H9 (cell line): ENCODE results near the gene FAM174B. TPM values are rescaled to one million over a fixed set of nuclear protein-coding genes. Genes with fewer than 3 reads are reported as not detected.

Experiments used
- DNase-seq: peaks from one replicate; pipeline ENCODE4 v3.0.0-alpha.2; 2017
- H2AFZ ChIP-seq: one replicate; pipeline ENCODE4 v1.6.1; 2013; ENCODE audit warnings: mild to moderate bottlenecking, low read length, control low read depth, moderate library complexity
- H2AK5ac ChIP-seq: 2 replicates; pipeline ENCODE4 v1.6.1; 2013; ENCODE audit warnings: low read length, control low read depth, mixed read lengths; ENCODE audit not compliant: insufficient read length
- H2BK120ac ChIP-seq: one replicate; pipeline ENCODE4 v1.6.1; 2013; ENCODE audit warnings: low read depth, mild to moderate bottlenecking, low read length, control low read depth, inconsistent platforms; ENCODE audit not compliant: poor library complexity, severe bottlenecking
- H2BK12ac ChIP-seq: 2 replicates; pipeline ENCODE4 v1.6.1; 2013; ENCODE audit warnings: low read length, control low read depth, mixed read lengths, low read depth; ENCODE audit not compliant: insufficient read length
- H2BK15ac ChIP-seq: 2 replicates; pipeline ENCODE4 v1.6.1; 2013; ENCODE audit warnings: low read depth, low read length, control low read depth
- H2BK20ac ChIP-seq: one replicate; pipeline ENCODE4 v1.6.1; 2013; ENCODE audit warnings: low read depth, mild to moderate bottlenecking, low read length, control low read depth, inconsistent platforms; ENCODE audit not compliant: poor library complexity, severe bottlenecking
- H2BK5ac ChIP-seq: 2 replicates; pipeline ENCODE4 v1.6.1; 2013; ENCODE audit warnings: low read length, control low read depth, mixed read lengths; ENCODE audit not compliant: insufficient read length
- H3K14ac ChIP-seq: 2 replicates; pipeline ENCODE4 v1.6.1; 2013; ENCODE audit warnings: low read length, control low read depth; ENCODE audit not compliant: insufficient read depth
- H3K18ac ChIP-seq: 2 replicates; pipeline ENCODE4 v1.6.1; 2013; ENCODE audit warnings: low read depth, mild to moderate bottlenecking, mixed read lengths, low read length, control low read depth; ENCODE audit not compliant: insufficient read length
- H3K23ac ChIP-seq: 2 replicates; pipeline ENCODE4 v1.6.1; 2013; ENCODE audit warnings: low read length, control low read depth, mixed read lengths, low read depth; ENCODE audit not compliant: insufficient read length
- H3K23me2 ChIP-seq: 2 replicates; pipeline ENCODE4 v1.6.1; 2013; ENCODE audit warnings: low read depth, mild to moderate bottlenecking, mixed read lengths, low read length, control low read depth; ENCODE audit not compliant: insufficient read length, poor library complexity, severe bottlenecking
- H3K27ac ChIP-seq: 2 replicates; pipeline ENCODE4 v1.5.1; 2013; ENCODE audit warnings: low read length, control low read depth, mixed read lengths, low read depth; ENCODE audit not compliant: insufficient read length
- H3K27me3 ChIP-seq: 2 replicates; pipeline ENCODE4 v1.6.1; 2013; ENCODE audit warnings: low read length, control low read depth, inconsistent platforms; ENCODE audit not compliant: insufficient read depth
- H3K4ac ChIP-seq: 2 replicates; pipeline ENCODE4 v1.6.1; 2013; ENCODE audit warnings: low read depth, mild to moderate bottlenecking, control low read depth, inconsistent platforms, low read length, moderate library complexity
- H3K4me1 ChIP-seq: 2 replicates; pipeline ENCODE4 v1.6.1; 2013; ENCODE audit warnings: low read length, control low read depth, inconsistent platforms; ENCODE audit not compliant: insufficient read depth
- H3K4me2 ChIP-seq: 2 replicates; pipeline ENCODE4 v1.6.1; 2013; ENCODE audit warnings: low read length, control low read depth, mixed read lengths; ENCODE audit not compliant: insufficient read length, insufficient read depth
- H3K56ac ChIP-seq: 2 replicates; pipeline ENCODE4 v1.6.1; 2013; ENCODE audit warnings: low read depth, mild to moderate bottlenecking, mixed read lengths, low read length, control low read depth; ENCODE audit not compliant: insufficient read length
- H3K79me1 ChIP-seq: 2 replicates; pipeline ENCODE4 v1.6.1; 2013; ENCODE audit warnings: low read depth, mild to moderate bottlenecking, moderate library complexity, low read length, control low read depth, inconsistent platforms; ENCODE audit not compliant: insufficient read depth, poor library complexity, severe bottlenecking
- H3K79me2 ChIP-seq: 2 replicates; pipeline ENCODE4 v1.6.1; 2013; ENCODE audit warnings: low read length, control low read depth, inconsistent platforms; ENCODE audit not compliant: insufficient read depth
- H3K9ac ChIP-seq: 2 replicates; pipeline ENCODE4 v1.6.1; 2013; ENCODE audit warnings: low read length, control low read depth, mixed read lengths; ENCODE audit not compliant: insufficient read length; ENCODE audit errors: extremely low read depth
- H3K9me3 ChIP-seq: one replicate; pipeline ENCODE4 v1.6.1; 2013; ENCODE audit warnings: low read depth, low read length, inconsistent platforms; ENCODE audit not compliant: control insufficient read depth
- H3T11ph ChIP-seq: one replicate; pipeline ENCODE4 v1.6.1; 2013; ENCODE audit warnings: mild to moderate bottlenecking, low read length, control low read depth, inconsistent platforms
- H4K20me1 ChIP-seq: one replicate; pipeline ENCODE4 v1.6.1; 2013; ENCODE audit not compliant: control insufficient read depth, insufficient read length, insufficient read depth
- H4K5ac ChIP-seq: 2 replicates; pipeline ENCODE4 v1.6.1; 2013; ENCODE audit warnings: low read depth, mild to moderate bottlenecking, mixed read lengths, low read length, control low read depth; ENCODE audit not compliant: insufficient read length
- H4K8ac ChIP-seq: replicated peaks from 2 replicates; pipeline ENCODE4 v1.6.1; 2013; ENCODE audit warnings: low read length, control low read depth, mixed read lengths, low read depth; ENCODE audit not compliant: insufficient read length
- H4K91ac ChIP-seq: 2 replicates; pipeline ENCODE4 v1.6.1; 2013; ENCODE audit warnings: low read depth, mild to moderate bottlenecking, moderate library complexity, mixed read lengths, low read length, control low read depth; ENCODE audit not compliant: insufficient read length
- H3K27ac Mint-ChIP-seq, 3 experiments: 2 replicates in 2 of 3; 3 replicates in 1 of 3; pipeline ENCODE4 v1.8.0; 2020 to 2021; ENCODE audit warnings: mixed read lengths in 3 of 3, mild to moderate bottlenecking in 1 of 3, moderate library complexity in 1 of 3
- H3K27me3 Mint-ChIP-seq: 2 replicates; pipeline ENCODE4 v1.8.0; 2021; ENCODE audit warnings: low read depth, mild to moderate bottlenecking, moderate library complexity, mixed read lengths
- H3K36me3 Mint-ChIP-seq, 3 experiments: 2 replicates in 2 of 3; 3 replicates in 1 of 3; pipeline ENCODE4 v1.8.0; 2020 to 2021; ENCODE audit warnings: low read depth in 3 of 3, mixed read lengths in 3 of 3; ENCODE audit not compliant: insufficient read depth in 1 of 3
- H3K4me1 Mint-ChIP-seq, 2 experiments: 2 replicates each; pipeline ENCODE4 v1.8.0; 2020; ENCODE audit warnings: mixed read lengths in 2 of 2
- H3K4me3 Mint-ChIP-seq, 2 experiments: 2 replicates in 1 of 2; 3 replicates in 1 of 2; pipeline ENCODE4 v1.8.0; 2020 to 2021; ENCODE audit warnings: mild to moderate bottlenecking in 2 of 2, mixed read lengths in 2 of 2, moderate library complexity in 1 of 2
- H3K9me3 Mint-ChIP-seq, 2 experiments: 2 replicates in 1 of 2; 3 replicates in 1 of 2; pipeline ENCODE4 v1.8.0; 2020; ENCODE audit warnings: mild to moderate bottlenecking in 2 of 2, mixed read lengths in 2 of 2, moderate library complexity in 1 of 2
- CTCF ChIP-seq: fragments of 200-600 bp; sonication (generic); conservative IDR thresholded peaks from 3 replicates; pipeline ENCODE4 v1.8.0; 2021; ENCODE audit warnings: antibody characterized with exemption, mild to moderate bottlenecking
- WGBS: extraction: QIAGEN DNeasy Blood & Tissue Kit; methylation state at CpG from one replicate; pipeline ENCODE4 v1.1.7; 2013; ENCODE audit warnings: missing lambda C conversion rate, low lambda C conversion rate, mixed read lengths; ENCODE audit not compliant: insufficient read length; ENCODE audit errors: extremely low coverage; 5-methylcytosine and 5-hydroxymethylcytosine counted together
- total RNA-seq: library from RNA; stranded (reverse); gene quantifications from 2 replicates; pipeline ENCODE4 v1.2.1, GENCODE V29; 2021

Gene FAM174B
- total RNA-seq, 1 experiment from 2014 or later, result 38.0 TPM

GRCh38 chr15:92582206-92582605 lies 73.4 kb downstream of the FAM174B start:
- Histone ChIP-seq H2BK15ac (no peak overlapping the region), H3K23me2 (no peaks in the 10 kb centered on the region), H3K9me3 (no peaks in the 10 kb centered on the region), H3K4me2 (no peak overlapping the region), H4K91ac (no peak overlapping the region), H2AK5ac (no peak overlapping the region), H3K79me1 (no peaks in the 10 kb centered on the region), H4K8ac (no peak overlapping the region), H2AFZ (no peak overlapping the region), H3K27ac (no peak overlapping the region), H3K79me2 (no peaks in the 10 kb centered on the region), H3K23ac (no peak overlapping the region), H3T11ph (no peak overlapping the region), H2BK120ac (no peak overlapping the region), H3K4me1 (no peaks in the 10 kb centered on the region), H2BK12ac (no peak overlapping the region), H4K20me1 (no peaks in the 10 kb centered on the region), H3K18ac (no peak overlapping the region), H2BK5ac (no peak overlapping the region), H3K4ac (no peak overlapping the region), H3K14ac (no peak overlapping the region), H3K9ac (no peak overlapping the region), H3K56ac (no peak overlapping the region), H2BK20ac (no peak overlapping the region), H3K27me3 (no peaks in the 10 kb centered on the region), H4K5ac (no peak overlapping the region)
- Mint-ChIP-seq H3K4me1 (peaks cover 2 to 6% of the 10 kb centered on the region in 2 experiments; a peak in 2 of 4 replicates), H3K36me3 (peaks cover 0 to 18% (median 1%) of the 10 kb centered on the region in 3 experiments; a peak in 3 of 7 replicates), H3K4me3 (no peak overlapping the region), H3K9me3 (peaks cover 13 to 15% of the 10 kb centered on the region in 2 experiments; a peak in 4 of 5 replicates), H3K27me3 (peaks cover 12% of the 10 kb centered on the region), H3K27ac (no peak overlapping the region)
- DNase-seq, result no peak
- no peak for TF ChIP-seq CTCF
- WGBS, result no CpG with 5 or more reads among the region's 6 CpGs
